Fibroblast of skin of back (primary cell): ENCODE data around the gene HOXB6.
A peak's percentile ranks its signal among the peaks of the same experiment; 100 is the strongest.

Source experiments
- DNase-seq: peaks from one replicate; pipeline ENCODE4 v3.0.0-alpha.2; 2013

HOXB6 gene

DNA sequence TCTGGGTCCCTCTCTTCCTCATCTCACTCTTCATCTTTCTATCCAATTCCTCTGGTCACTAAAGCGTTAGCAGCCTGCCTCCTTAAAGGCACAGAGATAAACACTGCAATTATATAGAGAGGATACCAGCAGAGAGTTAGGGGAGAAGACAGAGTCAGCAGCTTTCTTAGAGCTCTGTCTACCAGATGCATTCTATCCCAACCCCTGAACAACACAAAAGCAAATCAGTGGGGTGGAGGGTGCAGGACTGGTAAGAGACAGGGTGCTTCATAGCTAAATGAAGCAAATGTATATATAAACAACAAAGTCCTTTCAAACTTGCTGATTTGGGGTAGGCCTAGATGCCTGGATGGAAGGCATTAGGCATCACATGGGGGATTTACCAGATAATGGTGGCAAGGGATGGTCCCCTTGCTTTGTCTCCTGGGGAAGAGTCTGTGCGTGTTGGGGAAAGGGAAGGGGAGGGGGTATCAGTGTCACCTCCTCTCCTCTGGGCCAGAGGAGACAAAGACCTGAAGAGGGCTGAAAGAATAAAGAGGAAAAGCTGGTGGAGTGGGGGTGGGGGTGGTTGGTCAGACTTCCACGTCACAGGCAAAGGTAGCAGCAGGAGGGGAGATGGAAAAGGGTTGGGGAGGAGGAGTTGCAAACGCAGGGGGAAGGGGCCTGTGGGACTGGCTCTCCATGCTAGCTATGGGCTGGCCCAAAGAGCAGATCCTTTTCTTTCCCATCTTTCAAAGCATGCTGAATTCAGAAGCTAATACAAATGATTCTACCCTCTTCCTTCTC lies 38.7 kb downstream of the HOXB6 start:
- DNase-seq: no peak

DNA sequence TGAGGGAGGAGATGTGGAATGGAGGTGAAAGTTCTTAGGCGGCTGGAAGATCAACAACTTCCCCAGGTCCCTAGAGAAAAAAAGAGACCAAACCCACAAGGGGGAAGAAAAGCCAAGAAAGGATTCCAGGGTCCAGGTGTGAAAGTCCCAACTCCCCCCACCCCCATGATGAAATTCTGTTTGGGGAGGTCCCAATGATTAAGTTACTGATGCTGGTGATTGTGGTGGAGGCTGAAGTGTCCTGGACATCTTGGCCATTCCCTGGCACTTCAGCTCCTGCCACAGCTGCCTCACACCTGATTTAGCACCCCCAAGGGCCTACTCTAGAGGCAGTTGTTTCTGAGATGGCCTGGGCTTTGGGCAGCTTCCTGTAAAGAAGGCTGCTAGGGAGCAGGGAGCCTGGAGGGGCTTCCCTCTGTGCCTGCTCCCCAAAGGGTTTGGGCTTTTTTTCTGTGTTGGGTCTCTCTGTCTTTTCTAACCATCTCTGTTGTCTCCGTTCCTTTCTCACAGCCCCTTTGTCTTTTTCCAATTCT lies 39.7 kb downstream of the HOXB6 start:
- no peak for DNase-seq

DNA sequence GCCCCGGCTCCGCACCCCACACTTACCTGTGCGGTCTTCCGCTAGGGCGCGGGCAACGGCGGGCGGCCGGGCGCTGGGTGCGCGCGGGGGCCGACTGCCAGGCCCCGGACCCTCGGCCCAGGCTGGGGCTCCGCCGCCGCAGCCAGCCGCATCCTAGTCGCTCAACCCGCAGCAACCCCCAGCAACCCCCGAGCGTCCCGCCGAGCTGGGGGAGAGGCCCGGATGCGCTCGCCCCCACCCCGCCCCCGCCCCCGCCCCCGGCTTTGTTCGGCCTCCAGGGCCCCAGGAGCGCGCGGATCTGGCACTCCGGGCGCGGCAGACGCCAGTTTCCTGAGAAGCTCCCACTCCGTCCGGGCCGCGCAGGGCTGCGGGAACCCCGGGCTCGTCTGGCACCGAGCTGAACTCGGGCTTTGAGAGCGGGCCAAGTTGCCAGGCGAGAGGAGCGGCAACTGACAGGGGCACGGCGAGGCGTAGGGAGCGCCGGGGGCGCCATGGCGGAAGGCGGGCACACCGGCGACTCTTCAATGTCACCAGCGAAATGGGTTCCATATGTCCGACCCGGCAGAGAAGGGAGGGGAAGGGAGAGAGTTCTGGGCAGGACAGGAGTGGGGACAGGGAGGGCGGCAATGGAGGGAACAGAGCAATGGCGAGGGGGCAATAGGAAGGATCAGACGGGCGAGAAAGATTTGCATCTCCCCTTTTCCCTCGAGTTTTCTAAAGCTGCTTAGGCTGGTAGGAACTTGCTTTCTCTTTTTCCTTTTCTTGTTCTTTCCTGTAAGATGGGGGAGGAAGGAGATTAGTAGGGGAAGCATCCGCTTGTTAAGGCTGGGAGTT lies 40.4 kb downstream of the HOXB6 start:
- peak; percentile 51 for DNase-seq

DNA sequence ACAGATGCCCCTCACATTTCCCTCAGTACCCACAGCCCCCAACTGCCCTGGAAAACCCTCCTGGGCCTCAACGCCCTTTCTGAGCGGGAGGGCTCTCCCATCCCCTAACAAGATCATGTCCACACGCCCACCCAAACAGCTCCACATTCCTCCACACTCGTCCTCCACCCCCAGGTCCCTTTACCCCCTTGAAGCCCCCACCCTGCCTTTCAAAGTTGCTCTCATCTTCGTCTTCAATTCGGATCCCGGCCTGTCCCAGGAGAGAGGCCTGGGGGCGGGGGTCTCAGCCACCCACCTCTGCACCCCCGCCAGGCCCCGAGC lies 41.0 kb downstream of the HOXB6 start:
- DNase-seq: no peak

DNA sequence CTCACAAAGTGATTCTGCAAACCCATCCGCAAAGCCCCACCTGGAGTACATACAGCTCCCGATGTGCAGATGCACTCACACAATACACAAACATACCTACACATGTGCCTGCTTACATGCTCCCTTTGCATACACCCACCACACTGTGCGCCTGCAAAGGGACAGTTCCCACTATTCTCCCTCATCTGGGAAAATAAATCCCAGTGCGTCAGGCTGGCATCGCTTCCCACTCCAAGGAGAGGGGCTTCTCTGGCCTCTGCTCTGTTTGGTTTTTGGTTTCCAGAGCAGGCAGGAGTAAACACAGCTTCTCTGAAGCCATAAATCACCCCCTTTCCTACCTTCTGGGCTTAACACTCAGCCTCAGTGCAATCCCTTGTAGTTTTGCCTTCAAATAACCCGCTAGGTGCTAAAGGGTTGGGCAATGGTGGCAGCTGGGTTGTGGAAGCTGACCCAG lies 41.4 kb downstream of the HOXB6 start:
- DNase-seq: no peak

DNA sequence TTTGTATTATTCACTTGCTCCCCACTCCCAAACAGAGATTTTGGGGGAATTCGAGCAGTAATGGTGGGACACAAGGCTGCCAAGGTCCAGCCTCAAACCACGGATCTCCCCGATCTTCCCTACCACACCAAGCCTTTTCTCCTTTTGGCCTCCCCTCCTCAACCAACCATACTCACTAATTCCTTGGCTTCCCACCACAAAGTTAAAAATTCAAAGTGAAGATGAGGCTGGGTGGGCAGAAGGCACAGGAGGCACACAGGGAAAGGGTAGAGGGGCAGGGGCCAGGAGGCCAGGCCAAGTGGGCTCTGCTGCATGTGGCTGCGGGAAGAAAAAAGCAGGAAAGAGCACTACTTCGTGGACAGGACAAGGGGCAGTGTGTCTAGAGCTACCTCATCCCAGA lies 41.9 kb downstream of the HOXB6 start:
- DNase-seq: no peak

DNA sequence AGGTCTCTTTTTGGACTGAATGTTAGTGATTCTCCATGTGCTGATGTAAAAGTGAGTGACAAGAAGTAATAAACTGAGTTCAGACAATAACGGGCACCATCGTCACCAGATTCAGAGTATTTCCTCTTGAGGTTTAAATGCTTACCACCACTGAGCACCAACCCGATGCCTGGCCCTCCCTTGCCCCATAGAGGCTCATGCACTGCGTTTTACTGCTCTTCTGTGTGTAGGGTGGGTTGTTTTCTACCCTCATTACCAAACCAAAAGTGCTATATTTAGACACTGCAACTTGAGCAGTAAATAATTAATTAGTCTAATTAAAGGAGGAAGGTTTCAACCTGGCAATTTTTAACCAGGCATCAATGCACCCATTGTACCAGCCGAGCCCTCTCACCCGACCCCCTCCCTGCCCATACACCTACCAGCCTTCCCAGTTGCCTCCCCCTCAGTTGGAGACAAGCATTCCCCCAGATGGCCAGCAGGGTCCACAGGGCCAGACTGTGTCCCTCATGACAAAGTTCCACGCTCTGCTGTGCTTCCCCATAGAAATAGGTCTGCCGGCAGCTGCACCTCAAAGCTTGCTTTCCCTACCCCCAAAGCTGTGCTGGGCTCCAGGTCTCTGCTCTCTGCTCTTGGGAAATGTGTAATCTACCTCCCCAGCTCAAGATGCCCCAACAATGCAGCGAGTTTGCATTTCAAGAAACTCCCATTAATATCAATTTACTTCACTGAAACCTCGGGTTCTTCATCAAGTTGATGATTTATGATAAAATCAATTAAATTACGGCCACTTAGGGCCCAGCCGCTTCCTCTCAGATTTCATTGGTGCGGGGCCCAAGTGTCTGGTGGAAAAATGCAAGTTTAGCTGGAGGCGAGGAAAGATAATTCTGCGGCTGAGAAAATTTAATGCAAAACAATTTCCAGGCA lies 42.6 kb downstream of the HOXB6 start:
- no peak for DNase-seq

DNA sequence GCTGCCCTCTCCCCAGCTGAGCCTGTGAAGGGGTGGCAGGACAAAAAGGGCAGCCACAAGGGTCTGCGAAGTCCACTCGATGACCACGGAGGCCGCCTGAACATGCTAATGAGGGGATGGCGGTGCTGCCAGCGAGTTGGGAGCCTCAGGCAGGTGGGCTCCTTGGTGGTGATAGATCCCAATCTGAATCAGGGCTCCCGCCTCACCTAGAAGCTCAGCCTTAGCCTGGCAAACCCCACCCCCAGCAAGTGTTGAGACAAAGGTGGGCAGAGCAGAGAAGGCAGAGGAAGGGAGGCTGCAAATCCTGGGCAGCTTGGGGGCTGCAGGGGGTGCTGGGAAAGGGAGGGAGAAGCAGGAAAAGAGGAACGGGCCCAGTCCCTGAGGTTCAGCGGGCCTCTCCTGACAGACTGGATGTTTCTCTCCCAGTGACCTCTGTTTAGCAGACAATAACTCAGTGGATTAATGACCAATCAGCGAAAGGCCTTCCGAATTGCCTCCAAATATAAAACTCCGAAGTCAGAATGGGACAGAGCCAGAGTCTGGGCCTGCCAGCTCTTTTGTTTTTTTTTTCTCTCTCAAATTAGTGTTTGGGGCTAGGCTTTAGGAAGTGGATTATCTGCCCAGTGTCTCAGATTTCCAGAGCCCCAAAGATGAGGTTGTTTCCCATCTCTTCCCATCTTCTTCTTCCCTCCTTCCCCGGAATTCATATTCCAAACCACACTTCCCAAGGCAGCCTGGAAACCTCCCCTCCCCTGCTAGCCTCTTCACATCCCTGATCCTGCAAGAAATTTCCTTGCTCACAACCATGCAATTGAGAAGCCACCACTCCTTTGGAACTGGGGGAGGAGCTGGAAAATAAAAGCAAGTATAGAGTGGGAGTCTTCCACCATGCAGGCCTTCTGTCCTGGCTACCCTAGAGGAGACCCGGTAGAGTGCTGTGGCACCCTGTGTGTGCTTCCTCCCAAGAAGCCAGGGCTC lies 44.7 kb downstream of the HOXB6 start:
- no peak for DNase-seq

DNA sequence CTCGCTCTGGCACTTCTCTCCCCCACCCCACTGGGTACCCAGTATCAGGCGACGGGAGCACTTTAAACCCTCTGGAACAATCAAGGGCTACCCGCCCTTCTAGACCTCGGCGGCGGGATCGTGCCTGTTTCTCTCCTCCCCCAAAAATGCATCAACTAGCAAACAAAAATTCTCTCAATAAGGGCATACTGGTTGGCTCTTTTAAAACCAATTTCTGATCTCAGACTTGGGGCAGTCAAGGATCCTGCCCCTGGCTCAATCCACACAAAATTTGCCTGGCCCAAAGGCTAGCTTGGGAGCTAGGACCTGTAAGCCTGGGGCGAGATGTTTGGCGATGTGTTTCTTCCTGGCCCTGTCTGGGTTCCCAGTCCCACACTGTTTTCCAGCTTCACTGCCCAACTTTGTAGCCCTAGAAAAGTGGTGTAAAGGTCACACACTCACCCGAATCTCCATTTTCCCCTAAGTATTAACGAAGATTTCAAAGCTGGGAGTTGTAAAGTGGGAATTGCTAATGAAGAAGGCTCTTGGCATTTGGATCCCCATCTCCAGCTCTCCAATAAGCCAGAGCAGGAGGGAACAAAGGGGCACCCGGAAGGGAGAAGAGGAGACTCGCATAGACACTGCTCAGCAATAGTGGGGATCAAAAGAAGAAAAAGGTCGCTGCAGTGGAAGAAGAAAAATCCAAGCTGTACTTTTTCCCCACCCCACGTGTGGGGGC lies 45.5 kb downstream of the HOXB6 start:
- no peak for DNase-seq

DNA sequence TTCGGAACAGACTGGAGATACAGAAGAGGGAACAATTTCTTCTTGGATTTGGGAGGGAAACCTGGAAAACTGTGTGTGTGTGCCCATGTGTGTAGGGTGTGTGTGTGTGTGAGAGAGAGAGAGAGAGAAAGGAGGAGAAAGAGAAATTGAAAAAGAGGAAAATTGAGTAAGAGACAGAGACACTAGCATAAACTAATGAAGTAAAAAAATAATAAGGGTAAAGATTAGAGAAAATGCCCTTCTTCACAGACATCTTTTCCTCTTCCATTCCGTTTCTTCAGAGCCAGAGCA lies 46.0 kb downstream of the HOXB6 start:
- DNase-seq: no peak

DNA sequence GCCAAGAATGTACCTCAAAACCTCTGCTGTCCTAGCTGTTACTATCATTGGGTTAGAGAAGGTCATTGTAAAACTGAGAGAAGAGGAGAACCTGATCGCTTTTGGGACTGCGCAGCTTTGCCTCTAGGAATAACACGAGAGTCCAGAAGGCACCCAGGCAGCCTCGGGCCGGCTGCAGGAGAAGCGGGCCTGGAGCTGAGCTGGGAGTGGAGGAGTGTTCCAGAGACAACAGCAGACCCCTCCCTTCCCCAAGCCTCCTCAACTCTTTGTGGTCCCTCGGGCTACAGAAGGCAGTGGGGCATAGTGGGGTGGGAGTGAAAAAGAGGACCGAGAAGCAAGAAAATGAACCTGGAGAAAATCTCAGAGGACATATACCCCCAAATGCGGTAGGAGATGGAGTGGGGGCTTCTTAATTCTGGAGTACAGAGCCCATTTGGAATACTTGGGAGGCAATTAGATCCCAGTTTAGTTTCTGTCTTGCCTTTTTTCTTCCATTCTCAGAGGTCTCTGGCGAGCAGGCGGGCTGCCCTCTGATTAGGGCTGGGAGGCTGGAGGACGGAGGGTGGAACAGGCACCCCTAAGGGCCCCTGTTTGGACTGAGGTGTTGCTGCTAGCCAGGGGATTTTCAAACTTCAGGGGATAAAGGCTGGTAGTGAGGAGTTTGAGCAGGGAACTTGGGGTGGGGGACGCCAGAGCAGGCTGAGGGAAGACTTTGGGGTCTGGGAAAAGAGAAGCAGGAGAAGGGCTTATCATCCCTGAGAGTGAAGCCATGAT lies 46.5 kb downstream of the HOXB6 start:
- no peak for DNase-seq

DNA sequence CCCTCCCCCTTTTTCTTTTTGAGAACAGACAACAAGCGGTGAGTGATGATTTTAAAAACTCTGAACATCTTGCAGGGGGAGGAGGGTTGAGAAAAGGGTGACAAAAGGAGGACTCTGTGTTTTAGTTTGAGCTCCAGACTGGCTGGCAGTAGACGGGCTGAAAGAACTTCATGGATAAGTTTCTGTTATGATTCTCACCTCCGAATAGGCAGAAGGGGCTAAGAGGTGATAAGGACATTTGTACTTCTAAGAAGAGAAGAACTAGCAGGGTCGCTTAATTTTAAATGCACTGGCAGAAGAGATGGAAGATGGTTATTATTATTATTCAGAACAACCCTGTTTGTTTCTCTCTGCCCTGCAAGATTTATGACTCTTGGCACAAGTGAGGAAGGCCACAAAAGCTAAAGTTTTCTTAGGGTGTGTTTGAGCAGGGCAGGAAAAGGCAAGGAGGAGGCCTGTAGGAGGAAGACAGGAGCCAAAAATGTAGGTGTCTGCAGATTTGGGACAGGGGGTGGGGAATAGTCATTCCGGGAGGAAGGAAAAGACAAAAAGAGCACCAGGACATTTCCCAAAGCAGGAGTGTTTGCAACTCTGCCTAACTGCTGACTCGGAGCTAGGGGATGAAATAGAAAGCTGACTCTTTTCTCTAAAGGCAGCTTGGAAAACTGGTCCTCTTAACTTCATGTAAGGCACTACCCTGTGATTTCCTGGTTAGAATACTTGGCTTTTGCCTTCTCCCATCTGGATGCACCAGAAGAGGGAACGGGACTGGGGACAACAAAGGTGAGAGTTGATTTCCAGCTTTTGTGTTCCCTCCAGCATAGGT lies 48.0 kb downstream of the HOXB6 start:
- DNase-seq: no peak

DNA sequence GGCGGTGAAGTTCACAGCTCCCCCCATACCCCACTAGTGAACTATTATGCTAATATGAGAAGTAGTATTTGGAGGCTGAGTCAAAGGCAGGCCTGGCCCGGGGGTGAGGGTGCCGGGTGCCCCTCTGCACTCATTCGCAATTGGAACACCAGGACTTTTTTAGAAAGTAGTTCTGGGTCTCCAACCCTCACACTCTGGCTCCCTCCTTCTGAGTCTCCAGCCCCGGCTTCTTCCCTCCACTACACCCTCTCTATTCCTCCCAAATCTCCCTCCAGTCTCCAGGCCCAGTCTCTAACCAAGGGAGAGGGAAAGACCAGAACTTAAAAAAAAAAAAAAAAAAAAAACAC lies 48.6 kb downstream of the HOXB6 start:
- DNase-seq: no peak

DNA sequence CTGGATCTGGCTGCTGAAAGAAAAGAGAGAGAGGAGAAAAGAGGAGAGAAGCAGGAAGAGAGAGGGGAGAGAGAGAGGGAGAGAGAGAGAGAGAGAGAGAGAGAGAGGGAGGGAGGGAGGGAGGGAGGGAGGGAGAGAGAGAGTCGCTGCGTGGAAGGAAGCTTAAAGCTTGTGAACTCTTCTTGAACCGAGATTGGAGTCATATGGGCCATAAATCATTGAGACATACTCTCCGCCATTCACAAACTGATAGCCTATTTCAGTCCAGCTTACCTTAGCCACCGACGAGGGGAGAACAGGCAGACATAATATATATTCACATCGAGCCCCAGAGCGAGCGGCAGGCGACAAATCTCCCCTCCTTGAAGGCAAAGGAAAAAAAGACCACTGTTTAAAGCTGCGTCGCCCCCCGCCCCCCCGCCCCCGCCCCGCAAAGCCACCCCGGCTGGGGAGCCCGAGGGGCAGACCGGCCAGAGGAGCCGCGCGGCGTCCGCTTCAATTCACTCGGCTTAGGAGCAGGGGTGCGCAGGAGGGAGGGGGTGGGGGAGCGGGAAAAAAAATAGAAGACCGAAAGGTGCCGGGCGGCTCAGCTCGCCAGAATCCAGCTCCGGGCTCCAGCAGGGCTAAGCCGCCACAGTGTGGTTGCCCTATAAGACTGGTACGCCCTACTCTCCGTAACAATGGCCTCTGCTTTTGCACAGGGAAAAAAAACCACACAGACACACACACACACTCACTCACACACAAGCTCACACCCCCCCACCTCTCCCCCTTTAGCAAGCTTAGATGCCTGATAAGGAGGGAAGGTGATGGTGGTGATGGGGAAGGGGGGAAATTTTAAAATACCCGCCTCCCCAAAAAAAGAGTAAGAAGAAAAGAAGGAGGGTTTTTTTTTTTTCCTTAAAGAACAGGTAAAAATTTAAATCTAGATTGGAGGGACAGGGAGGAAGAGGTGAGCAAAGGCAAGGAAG lies 49.2 kb downstream of the HOXB6 start:
- peak; percentile 85 for DNase-seq

DNA sequence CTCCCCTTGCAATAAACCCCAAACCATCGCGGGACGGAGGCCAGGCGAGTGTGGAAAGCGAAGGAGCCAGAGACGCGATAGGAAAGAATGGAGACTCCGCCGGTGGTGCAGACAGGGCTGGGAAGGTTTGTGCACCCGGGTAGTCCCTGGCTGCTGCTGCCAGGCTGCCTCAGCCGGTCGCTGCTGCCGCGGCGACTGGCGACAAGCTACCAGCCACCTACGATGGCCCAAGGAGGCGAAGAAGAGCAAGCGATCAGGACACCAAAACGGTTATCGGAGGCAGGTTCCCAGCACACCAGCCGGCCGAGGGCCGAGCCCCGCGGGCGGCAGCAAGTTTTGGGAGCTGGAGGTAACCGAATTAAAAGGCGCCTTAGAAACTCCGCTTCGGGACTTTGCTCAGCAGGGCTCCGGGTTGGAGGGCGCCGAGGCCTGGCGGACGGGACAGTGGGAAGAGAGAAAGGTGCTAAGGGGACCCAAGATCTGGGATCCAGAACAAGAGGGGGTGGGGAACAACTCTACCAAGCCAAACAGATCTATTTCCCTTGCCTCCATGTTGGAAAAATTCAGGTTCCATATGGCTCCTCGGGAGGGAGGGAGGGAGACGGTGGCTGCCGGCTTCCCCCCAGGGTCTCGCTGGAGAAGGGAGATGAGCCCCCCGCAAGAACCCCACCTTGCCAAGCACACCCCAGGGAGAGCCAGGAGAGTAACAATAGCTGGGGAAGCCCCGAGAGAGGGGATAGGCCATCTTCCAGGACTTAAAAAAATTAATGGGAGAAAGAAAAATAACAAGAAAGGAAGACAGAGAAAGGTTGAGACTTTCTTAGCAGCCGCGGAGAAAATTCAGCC lies 50.2 kb downstream of the HOXB6 start:
- no peak for DNase-seq

DNA sequence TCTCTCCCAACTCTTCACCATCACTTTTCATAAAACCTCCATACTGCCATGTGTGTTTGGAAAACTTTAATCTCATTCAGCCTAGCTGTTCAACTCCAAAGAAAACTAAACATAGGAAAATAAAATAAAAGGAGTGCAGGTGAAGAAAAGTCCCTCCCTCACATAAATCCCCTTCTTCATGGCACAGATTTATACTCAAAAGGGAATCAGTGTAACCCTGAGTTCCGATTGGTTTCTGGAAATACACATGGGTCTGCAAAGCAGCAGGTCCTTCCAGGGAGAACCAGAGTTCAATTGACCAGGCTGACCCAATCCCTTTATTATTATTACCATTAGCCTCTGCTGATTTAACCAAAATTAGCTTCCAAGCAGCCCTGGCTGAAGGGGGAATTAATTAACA lies 51.0 kb downstream of the HOXB6 start:
- no peak for DNase-seq

DNA sequence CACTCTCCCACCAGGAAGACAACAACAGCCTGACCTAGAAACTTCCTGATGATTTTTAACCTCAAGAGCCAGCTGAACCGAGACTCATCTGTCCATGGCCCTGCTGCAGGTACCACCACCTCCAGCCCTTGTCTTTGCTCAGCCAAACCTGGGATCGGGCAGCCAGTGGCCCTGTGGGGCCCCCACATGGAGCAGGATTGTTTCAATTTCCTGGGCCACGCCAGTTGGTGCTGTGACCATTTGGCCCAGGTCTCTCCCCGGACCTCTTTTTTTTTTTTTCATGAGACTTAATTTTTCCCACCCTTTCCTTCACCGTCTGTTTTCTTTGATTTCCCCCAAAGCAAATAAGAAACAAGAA lies 51.6 kb downstream of the HOXB6 start:
- no peak for DNase-seq
